Tibial nerve (tissue), 4 donors: ENCODE data around the gene LRRC51.

Source experiments
- CTCF ChIP-seq, 5 experiments: fragments of 200-600 bp in 3 of 5; fragments of 450-650 bp in 2 of 5; sonication (generic) in 3 of 5; IDR thresholded peaks; one replicate each; pipeline ENCODE4 v1.5.1; 2016 to 2019; ENCODE audit warnings: antibody characterized with exemption in 5 of 5, mild to moderate bottlenecking in 3 of 5, moderate library complexity in 2 of 5
- EP300 ChIP-seq, 2 donors: sonication (generic); formaldehyde crosslinking; IDR thresholded peaks; one replicate each; pipeline ENCODE4 v1.6.1; 2017; ENCODE audit warnings: antibody characterized with exemption in 2 of 2, mild to moderate bottlenecking in 1 of 2
- POLR2A ChIP-seq, 2 donors: fragments of 450-650 bp; IDR thresholded peaks; one replicate each; pipeline ENCODE4 v1.6.1; 2017; ENCODE audit warnings: antibody characterized with exemption in 2 of 2, mild to moderate bottlenecking in 2 of 2, moderate library complexity in 2 of 2

- no peak for TF ChIP-seq CTCF (IDR thresholded peaks at IDR 0.05)
- TF ChIP-seq EP300 (IDR thresholded peaks at IDR 0.05): no peak
- TF ChIP-seq POLR2A (IDR thresholded peaks at IDR 0.05): no peak
These were observed 564 bp downstream of the LRRC51 start for GRCh38 chr11:72081184-72081644.
